GM12872 (cell line): ENCODE results near the gene CFI.

Experiments used
- CTCF ChIP-seq: IDR thresholded peaks from 3 replicates; pipeline ENCODE4 v1.5.1; 2011; ENCODE audit warnings: low read depth, mild to moderate bottlenecking, low read length, moderate library complexity; ENCODE audit not compliant: insufficient read depth

The CFI gene

GRCh38 chr4:109745830-109746229 is 56.0 kb downstream of the CFI start:
- TF ChIP-seq CTCF: no peak

GRCh38 chr4:109739547-109739946 is 62.3 kb downstream of the CFI start:
- no peak for TF ChIP-seq CTCF

- no peak for TF ChIP-seq CTCF
Observed at GRCh38 chr4:109738104-109738872, 63.5 kb downstream of the CFI start.

DNA sequence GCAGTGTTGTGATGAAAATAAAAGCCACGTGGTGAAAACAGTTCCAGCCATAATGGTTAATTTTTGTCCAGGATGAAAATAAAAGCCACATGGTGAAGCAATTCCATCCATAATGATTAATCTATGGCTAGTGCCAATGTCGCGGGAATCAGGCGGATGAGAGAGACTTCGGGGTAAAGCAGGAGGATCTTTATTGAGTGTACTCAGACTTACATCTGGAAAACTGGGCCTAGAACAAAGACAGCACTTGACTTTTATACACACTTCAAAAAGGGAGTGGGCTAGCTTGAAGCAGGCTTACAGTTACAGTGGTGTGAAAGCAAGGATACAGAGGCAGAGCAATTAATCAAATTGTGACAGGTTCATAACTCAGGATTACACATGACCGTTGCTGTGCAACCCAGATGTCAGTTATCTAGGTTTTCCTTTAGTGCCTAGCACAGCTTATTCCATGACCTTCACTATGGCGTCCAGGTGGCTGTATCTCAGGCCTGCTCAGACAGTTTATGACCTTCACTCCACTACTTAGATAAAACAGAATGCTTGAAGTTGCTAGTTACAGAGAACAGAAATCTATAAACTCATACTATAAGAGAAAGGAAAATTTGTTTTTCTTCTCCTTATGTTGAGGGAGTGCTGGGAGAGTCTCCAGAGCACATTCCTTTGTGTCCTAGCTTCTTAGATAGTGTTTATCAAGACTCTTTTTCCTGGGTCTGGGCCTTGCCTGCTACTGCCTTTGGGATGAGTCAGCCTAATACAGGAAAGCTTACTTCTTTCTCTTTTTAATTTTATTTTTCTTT is 66.0 kb downstream of the CFI start:
- TF ChIP-seq CTCF: no peak

GRCh38 chr4:109733728-109734127 is 68.1 kb downstream of the CFI start:
- TF ChIP-seq CTCF: no peak

- TF ChIP-seq CTCF: no peak
Observed at GRCh38 chr4:109730619-109731545, 70.9 kb downstream of the CFI start.
